HG02884 (cell line): ENCODE results near the gene SHISAL2A.

Experiments used
- ATAC-seq: cut with Tn5 transposase; IDR thresholded peaks from one replicate; pipeline ENCODE4 v1.9.1; 2021; ENCODE audit warnings: mild to moderate bottlenecking, moderate library complexity; ENCODE audit not compliant: unreplicated experiment

SHISAL2A gene

GRCh38 chr1:52632732-52633290 lies at the start of gene SHISAL2A:
TSS of gene SHISAL2A (plus strand) at chr1:52633168. CDS start at chr1:52633494, 326 bp downstream.
- no peak for ATAC-seq

GRCh38 chr1:52585474-52585873 lies 47.5 kb upstream of the SHISAL2A start:
- no peak for ATAC-seq

DNA sequence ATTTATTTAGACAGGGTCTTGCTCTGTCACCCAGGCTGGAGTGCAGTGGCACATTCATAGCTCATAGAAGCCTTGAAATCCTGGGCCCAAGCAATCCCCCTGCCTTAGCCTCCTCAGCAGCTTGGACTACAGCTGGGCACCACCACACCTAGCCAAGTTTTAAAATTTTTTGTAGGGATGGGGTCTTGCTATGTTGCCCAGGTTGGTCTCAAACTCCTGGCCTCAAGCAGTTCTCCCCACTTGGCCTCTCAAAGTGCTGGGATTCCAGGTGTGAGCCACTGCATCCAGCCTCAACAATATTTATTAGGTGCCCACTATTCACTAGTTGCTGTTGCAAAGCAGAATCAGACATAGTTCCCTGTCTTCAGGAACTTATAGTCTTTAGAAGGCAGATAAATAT lies 44.9 kb upstream of the SHISAL2A start:
- ATAC-seq = no peak

DNA sequence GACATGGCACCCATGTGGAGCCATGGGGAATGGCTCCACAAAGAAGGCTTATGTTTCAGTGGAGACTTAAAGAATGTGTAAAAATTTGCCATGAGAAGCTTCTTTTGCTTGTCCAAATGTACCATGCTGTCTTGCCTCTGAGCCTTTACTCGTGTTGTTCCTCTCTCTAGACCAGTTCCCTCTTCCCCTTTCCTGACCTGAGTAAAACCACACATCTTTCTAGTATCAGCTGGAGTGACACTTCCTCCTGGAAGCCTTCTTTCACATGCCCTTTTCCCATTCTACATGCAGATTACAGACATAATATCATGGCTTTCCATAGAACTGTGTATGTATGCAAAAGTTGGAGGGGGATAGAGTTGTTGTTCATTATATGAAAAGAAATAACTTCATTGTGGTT lies 44.4 kb upstream of the SHISAL2A start:
- ATAC-seq = no peak

DNA sequence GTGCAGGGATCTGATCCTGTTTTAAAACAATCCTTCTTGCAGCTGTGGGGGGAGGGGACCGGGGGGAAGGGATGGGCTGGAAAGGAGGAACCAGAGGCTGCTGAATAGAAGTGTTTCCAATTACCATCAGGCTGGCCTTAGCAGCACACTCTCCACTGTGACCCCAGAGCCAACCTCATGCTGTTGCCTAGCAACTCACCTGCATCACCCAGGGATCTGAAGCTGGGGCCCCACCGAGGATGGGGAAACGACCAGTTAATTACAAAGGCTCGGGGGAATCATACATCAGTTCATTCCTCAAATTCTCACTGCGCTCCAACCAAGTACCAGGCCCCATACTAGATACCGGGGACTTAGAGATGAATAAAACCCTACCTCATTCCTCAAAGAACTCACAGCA lies 42.7 kb upstream of the SHISAL2A start:
- ATAC-seq = no peak

DNA sequence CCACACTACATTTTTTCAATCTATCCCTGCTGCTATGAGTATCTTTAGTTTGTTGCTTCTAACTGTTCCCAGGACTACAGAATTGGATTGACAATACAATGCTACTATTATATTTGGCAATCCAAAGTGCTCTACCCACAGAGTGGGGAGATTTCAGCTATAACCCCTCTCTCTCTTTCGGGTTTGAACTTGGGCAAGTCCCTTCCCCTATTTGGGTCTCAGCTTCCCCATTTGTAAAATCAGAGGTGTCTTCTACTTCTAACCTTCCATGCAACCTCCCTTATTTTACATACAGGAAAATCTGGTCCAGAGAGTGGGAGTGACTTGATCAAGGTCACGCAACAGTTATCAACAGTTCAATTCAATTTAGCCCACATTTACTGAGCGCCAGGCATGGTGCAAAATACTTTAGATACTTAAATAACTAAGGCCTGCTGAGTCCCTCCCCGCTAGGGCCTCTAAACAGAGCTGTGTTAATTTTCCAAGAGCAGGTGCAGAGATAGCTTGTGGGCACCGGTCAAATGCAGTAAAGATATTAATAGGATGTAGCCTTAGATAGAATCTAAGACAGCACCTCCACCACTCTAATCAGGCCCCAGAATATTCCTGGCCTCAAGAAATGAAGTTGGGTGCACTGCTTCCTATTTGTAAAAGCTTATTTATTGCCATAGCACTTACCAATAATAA lies 40.2 kb upstream of the SHISAL2A start:
- no peak for ATAC-seq

DNA sequence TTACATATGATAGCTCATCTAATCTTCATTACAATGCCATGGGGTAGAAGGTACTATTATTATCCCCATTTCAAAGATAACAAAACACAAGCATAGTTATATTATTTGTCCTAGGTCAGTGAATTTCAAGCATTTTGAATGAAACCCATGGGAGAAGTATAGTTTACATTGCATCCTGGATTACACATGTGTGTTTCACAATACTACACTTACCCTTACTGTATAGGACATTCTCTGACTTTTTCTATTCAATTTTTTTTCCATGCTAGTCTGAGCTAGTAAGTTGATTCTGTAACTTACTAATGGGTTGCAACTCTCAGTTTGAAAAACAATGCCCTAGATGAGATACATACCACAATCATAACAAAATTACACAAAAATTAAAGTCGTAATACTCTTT lies 39.5 kb upstream of the SHISAL2A start:
- ATAC-seq = no peak

- ATAC-seq = no peak
Observed at GRCh38 chr1:52595061-52595460, 37.9 kb upstream of the SHISAL2A start.

DNA sequence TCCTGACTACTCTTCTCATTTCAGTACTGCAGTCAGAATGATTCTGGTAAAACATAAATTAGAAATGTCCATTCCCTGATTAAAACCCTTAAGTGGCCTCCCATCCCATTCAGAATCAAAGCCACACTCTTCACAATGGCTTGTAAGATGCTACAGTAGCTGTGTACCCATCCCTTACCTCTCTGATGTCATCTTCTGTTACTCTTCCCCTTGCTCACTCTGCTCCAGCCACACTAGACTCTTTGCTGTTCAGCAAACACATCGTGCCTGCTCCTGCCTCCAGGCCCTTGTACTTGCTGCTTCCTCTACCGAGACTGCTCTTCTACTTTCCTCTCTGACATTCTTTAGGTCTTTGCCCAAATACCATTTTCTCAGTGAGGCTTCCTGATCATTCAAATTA lies 35.1 kb upstream of the SHISAL2A start:
- ATAC-seq = no peak

DNA sequence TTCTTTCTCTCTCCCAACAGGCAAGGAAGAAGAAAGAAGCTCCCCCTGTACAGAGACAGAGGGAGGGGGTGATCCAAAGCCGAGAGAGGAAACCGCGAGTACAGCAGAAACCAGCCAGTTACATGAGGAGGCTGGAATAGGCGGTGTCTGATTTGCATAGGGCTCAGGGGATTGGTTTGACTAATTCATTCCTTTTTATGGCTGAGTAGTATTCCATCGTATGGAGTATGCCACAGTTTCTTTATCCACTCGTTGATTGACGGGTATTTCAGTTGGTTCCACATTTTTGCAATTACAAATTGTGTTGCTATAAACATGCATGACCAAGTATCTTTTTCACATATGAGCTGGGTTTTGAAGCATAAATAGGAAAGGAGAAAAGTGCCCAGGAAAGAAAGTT lies 34.2 kb upstream of the SHISAL2A start:
- ATAC-seq = no peak

GRCh38 chr1:52599236-52599635 lies 33.7 kb upstream of the SHISAL2A start:
- ATAC-seq = no peak

DNA sequence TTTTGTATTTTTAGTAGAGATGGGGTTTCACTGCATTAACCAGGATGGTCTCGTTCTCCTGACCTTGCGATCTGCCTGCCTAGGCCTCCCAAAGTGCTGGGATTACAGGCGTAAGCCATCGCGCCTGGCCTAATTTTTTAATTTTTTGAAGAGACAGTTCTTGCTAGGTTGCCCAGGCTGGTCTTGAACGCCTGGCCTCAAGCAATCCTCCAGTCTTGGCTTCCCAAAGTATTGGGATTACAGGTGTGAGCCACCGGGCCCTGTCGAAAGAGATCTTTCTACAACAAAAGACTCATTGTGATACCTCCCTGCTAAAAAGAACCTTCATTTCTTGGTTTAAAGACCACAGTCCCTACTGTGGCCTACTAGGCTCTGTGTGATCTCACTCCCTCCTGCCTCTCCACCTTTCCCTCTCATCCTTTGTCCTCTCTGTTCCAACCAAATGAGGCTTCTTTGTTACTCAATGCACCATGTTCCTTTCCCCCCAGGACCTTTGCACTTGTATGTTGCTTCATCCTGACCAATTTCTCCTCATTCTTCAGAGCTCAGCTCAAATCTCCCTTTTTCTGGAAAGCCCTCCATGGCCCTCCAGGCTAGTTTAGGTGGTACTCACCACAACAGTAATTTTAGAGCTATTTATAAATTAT lies 32.3 kb upstream of the SHISAL2A start:
- ATAC-seq = no peak

GRCh38 chr1:52601519-52601918 lies 31.4 kb upstream of the SHISAL2A start:
- ATAC-seq = no peak

- no peak for ATAC-seq
Observed at GRCh38 chr1:52601991-52602855, 30.7 kb upstream of the SHISAL2A start, which contains the start of gene GPX7. TSS of gene GPX7 (plus strand) at chr1:52602371. CDS start at chr1:52602410, 39 bp downstream.

DNA sequence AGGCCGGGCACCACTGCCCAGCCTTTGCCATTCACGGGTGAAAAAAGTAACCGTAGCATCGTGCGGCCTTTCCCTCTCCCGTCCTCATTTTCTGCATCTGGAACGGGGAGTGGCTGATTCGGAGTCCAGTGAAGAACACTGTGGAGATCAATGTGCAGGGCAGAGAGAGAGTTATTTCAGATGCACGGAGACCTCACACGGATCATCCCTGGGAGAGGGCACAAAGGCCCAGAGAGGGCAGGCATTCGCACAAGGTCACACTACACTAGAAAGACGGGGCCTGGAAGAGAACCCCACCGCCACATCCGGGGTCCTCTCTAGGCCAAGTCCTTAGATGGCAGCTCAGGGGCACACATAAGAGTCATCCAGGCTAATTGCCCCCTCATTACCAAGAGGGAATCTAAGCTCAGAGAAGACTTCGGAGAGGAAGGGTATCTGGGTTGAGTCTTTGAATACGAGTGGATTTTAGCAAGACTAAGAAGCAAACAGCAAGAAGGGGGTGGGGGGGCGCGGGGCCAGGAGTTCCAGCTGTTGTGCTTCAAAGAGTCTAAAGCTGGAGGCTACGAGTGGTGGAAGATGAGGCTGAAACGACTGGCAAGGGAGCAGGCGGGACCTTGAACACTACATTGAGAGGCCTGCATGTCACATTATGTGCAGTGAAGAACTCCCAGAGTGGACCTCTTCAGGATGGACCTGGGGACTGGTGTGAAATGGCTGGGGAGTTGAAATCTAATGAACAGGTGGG lies 29.9 kb upstream of the SHISAL2A start:
- ATAC-seq = no peak

- ATAC-seq = no peak
Observed at GRCh38 chr1:52603630-52604029, 29.3 kb upstream of the SHISAL2A start.

DNA sequence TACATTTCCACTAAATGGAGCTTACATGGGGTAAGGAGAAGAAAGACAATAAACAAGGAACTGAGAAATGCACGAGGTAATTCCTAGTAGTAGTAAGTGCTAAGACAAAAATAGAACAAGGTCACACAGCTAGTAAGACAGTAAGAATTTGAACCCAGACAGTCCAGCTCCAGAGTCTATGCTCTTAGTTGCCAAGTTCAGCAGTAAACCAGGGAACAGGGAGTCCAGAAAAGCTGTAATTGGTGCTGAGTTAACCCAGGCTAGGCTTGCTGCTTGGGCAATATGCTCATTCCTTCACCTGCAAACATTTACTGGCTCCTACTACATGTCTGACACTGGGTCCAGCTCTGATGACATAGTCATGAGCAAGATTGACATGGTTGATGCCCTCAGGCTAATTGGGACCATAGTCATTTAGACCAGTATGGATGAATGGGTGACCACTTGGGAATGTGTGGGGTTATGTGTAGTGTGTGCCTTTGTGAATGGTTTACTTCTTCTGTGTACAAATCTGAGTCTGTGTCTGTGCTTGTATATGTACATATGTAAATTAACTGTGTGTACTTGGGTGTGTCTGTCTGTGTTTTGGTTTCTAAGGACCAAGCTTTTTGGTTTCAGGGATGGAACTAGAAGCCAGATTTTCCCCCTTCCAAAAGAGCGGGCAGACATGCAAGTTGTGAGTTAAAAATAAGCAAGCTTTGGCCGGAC lies 28.8 kb upstream of the SHISAL2A start:
- no peak for ATAC-seq

DNA sequence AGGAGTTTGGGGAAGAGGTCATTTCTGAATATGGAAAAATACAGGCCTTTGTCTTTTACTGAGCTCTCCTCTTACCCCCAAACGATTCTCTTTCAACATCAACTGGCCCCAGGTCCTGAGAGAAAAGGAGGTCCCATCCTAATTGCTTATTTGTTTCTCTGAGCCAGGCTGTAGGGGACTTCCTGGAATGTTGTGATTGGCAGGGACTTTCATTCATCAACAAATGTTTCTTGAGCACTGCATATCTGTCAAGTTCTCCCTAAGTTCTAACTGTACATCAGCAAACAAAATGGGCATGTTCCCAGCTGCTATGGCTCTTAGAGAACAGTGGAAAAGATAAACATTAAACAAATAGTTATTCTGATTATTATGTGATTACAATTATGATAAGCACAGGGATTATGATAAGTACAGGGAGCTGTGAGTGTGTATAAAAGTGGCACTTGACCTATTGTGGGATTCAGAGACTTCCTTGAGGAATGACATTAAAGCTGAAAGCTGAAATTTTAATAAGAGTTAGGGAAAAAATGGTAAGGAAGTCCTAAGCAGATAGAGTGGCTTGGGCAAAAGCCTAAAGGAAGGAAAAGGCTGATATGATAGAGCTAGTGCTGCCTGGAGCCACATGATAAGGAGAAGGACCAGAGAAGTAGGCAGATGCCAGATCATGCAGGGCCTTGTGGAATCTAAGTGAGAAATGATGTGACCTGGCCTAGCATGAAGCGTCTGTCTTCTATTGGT lies 19.2 kb upstream of the SHISAL2A start:
- no peak for ATAC-seq

DNA sequence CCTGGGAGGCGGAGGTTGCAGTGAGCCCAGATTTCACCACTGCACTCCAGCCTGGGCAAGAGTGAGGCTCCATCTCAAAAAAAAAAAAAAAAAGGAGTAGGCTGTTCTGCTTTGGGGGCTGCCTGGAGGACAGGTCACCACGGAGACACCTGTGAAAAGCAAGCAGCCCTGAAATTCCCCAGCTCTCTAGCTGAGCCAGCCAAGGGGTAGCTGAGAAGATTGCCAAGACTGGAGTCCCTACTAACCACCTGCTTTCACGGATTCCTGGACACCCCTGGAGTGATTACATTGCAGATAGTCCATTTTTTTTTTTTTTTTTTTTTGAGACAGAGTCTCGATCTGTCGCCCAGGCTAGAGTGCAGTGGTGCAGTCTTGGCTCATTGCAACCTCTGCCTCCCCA lies 18.3 kb upstream of the SHISAL2A start:
- no peak for ATAC-seq
